Measurements from ENCODE around the gene CLASP1. TPM values are rescaled to one million over a fixed set of nuclear protein-coding genes. Genes with fewer than 3 reads are reported as not detected.
"Not testable (repeated sequence)": the region's sequence is repeated elsewhere in the genome, so short reads cannot be mapped to it uniquely, and the experiment has no call there.

CLASP1 gene
- total RNA-seq, 4 donors from 2014 or later, result 14.1 to 110 (median 55.9) TPM

DNA sequence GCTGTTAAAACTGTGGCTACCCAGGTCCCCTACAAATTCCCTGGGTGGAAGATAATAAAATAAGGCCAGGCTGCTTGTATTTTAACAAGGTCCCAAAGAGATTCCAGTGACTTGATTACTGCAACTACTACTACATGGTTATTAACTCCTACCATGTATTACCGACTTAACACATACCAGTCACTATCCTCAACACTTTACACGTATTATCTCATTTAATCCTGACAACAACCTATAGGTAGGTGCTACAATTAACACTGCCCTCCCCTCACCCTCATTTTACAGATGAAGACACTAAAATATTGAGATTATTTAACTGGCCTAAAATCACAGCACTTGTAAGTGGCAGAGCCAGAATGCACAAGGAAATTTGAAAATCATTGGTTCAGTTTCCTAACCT, 5.4 kb downstream of the CLASP1 start:
- Histone ChIP-seq H3K4me3 (no peak overlapping the region), H3K27ac (no peak overlapping the region), H3K27me3 (no peaks in the 10 kb centered on the region), H3K9me3 (no peaks in the 10 kb centered on the region), H3K36me3 (no peaks in the 10 kb centered on the region), H3K4me1 (peaks cover 0 to 8% of the 10 kb centered on the region in 2 donors)
- TF ChIP-seq POLR2A (IDR thresholded peaks at IDR 0.05), result no peak
- TF ChIP-seq, protein P1, sequence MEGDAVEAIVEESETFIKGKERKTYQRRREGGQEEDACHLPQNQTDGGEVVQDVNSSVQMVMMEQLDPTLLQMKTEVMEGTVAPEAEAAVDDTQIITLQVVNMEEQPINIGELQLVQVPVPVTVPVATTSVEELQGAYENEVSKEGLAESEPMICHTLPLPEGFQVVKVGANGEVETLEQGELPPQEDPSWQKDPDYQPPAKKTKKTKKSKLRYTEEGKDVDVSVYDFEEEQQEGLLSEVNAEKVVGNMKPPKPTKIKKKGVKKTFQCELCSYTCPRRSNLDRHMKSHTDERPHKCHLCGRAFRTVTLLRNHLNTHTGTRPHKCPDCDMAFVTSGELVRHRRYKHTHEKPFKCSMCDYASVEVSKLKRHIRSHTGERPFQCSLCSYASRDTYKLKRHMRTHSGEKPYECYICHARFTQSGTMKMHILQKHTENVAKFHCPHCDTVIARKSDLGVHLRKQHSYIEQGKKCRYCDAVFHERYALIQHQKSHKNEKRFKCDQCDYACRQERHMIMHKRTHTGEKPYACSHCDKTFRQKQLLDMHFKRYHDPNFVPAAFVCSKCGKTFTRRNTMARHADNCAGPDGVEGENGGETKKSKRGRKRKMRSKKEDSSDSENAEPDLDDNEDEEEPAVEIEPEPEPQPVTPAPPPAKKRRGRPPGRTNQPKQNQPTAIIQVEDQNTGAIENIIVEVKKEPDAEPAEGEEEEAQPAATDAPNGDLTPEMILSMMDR (IDR thresholded peaks at IDR 0.05), result no peak
- DNase-seq, result no peak
- intact Hi-C loops (cut with DNase I; ENCODE audit: low total_unique reads), result loop anchor here (10.0 kb wide), 1 partner anchor 121 kb away; no protein-coding TSS in a partner anchor

DNA sequence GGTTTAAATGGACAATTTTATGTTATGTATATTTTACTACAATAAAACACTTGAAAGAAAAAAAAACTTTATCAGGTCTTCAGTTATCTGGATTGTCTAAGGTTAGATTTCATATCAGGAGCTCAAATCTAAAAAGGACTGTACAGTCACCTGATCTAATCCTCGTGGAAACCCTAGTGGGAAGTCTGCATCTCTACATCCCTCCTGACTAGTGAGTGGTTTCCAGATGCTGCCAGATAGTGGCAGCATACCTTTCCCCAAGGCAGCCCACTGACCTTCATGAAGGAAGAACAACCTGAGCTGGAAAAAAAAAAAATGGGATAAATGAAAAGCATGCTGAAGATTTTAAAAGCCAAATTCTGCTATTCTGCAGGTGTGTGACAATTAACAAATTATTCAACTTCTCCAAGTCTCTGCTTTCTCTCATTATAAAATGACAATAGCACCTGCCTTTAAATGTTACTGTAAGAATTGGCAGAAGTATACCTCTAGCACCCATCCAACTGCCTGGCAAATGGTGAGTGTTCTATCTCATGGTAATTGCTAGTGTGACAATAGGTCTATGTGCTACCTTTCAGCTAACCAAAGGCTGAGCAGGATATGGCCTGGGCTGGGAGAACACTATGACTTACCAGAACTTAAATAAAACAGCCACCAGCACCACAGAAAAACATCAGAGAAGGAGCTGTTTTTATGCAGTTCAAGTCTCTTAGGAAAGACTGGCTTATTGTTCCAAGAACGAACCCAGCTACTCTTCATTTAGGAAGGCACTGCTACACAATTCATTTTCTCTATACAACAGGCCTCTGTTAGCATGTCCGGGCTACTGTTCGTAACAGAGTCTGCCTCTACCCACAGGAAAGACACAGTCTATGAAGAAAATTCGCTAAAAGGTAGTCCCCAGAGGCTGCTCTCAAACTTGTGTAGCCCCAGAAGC, 8.6 kb downstream of the CLASP1 start:
- H3K27ac ChIP-seq, result no peak overlapping the region

DNA sequence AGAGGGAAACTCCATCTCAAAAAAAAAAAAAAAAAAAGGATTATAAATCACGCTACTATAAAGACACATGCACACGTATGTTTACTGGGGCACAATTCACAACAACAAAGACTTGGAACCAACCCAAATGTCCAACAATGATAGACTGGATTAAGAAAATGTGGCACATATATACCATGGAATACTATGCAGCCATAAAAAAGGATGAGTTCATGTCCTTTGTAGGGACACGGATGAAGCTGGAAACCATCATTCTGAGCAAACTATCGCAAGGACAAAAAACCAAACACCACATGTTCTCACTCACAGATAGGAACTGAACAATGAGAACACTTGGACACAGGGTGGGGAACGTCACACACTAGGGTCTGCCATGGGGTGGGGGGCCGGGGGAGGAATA, 9.4 kb downstream of the CLASP1 start:
- H3K4me1 ChIP-seq, H3K36me3 ChIP-seq, H3K27ac ChIP-seq, H3K4me3 ChIP-seq, DNase-seq, H3K27me3 ChIP-seq, H3K9me3 ChIP-seq: not testable (repeated sequence)
- intact Hi-C loops (cut with DNase I; ENCODE audit: low total_unique reads), result loop anchor here (10.0 kb wide), 1 partner anchor 125 kb away; no protein-coding TSS in a partner anchor

More for the DNA sequence above, 8.6 kb downstream of the CLASP1 start:
- H3K4me3 ChIP-seq, result no peak overlapping the region
- no peaks in the 10 kb centered on the region for H3K27me3 ChIP-seq
- no peaks in the 10 kb centered on the region for H3K4me1 ChIP-seq
- H3K9me3 ChIP-seq, result no peaks in the 10 kb centered on the region
- DNase-seq, result no peak
- intact Hi-C loops (cut with DNase I; ENCODE audit: low total_unique reads), result loop anchor here (10.0 kb wide), 1 partner anchor 124 kb away; no protein-coding TSS in a partner anchor
- TF ChIP-seq, protein P1 (IDR thresholded peaks at IDR 0.05), result no peak
- TF ChIP-seq POLR2A (IDR thresholded peaks at IDR 0.05), result no peak
- no peaks in the 10 kb centered on the region for H3K36me3 ChIP-seq

DNA sequence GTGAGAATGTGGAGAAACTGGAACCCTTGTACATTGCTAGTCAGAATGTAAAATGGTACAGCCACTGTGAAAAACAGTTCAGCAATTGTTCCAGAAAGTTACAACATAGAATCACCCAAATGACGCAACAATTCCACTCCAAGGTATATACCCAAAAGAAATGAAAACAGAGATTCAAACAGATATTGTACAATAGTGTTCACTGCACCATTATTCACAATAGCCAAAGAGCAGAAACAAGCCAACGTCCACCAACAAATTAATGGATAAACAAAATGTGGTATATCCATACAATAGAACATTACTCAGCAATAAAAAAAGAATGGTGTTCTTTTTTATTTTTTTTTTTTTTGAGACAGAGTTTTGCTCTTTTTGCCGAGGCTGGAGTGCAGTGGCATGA, 10.9 kb downstream of the CLASP1 start:
- intact Hi-C loops (cut with DNase I; ENCODE audit: low total_unique reads), result no loop called here
- H3K36me3 ChIP-seq, result no peaks in the 10 kb centered on the region
- no peaks in the 10 kb centered on the region for H3K27me3 ChIP-seq
- no peak overlapping the region for H3K4me3 ChIP-seq
- H3K9me3 ChIP-seq, result no peaks in the 10 kb centered on the region
- no peak for DNase-seq
- no peak overlapping the region for H3K27ac ChIP-seq
- TF ChIP-seq, protein P1 (IDR thresholded peaks at IDR 0.05), result no peak
- TF ChIP-seq POLR2A (IDR thresholded peaks at IDR 0.05), result no peak
- H3K4me1 ChIP-seq, result no peaks in the 10 kb centered on the region

DNA sequence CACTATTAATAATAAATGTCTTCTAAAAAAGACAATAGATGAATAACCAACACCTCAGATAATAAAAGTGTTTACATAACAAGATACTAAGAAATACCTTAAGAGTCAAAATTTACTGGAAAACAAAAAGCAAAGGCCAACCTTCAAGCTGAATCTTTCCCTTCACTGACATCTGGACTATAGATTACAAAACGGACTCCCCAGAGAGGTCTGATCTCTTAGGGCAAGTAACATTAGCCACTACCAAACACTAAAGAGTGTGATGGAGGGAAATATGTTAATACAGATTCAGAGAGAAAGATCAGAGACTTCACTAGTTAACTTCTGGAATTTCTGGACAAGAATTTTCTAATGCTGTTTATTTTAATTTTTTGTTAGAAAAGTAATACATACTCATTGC, 13.9 kb downstream of the CLASP1 start:
- H3K27me3 ChIP-seq, result no peaks in the 10 kb centered on the region
- intact Hi-C loops (cut with DNase I; ENCODE audit: low total_unique reads), result no loop called here
- no peaks in the 10 kb centered on the region for H3K9me3 ChIP-seq
- no peak for DNase-seq
- H3K4me3 ChIP-seq, result no peak overlapping the region
- TF ChIP-seq, protein P1 (IDR thresholded peaks at IDR 0.05), result no peak
- TF ChIP-seq POLR2A (IDR thresholded peaks at IDR 0.05), result no peak
- no peaks in the 10 kb centered on the region for H3K4me1 ChIP-seq
- H3K27ac ChIP-seq, result no peak overlapping the region
- no peaks in the 10 kb centered on the region for H3K36me3 ChIP-seq
